Caco-2 (cell line): Measurements from ENCODE around the gene NEK3. TPM values are rescaled to one million over a fixed set of nuclear protein-coding genes. Genes with fewer than 3 reads are reported as not detected.
A peak's percentile ranks its signal among the peaks of the same experiment; 100 is the strongest.

Experiments
- BruUV-seq: library from RNA; stranded (reverse); fragments of 400-500 nt; replicated peaks from 2 replicates; lab custom pipeline; 2021; lab: Mats Ljungman, UMichigan
- CTCF ChIA-PET: fragments of 300-600 bp; sonication (Branson Sonifier 250); formaldehyde crosslinking; loops from one replicate; lab custom pipeline; 2022; ENCODE audit warnings: antibody characterized with exemption; lab: Charles Lee
- POLR2A ChIA-PET: fragments of 300-600 bp; sonication (Branson Sonifier 250); formaldehyde crosslinking; loops from one replicate; lab custom pipeline; 2022; ENCODE audit warnings: antibody characterized with exemption; lab: Charles Lee
- DNase-seq, 2 experiments: peaks; one replicate each; pipeline versions ENCODE4 v3.0.0 to v3.0.0-alpha.2; 2020 to 2022
- H3K27me3 ChIP-seq: replicated peaks from 2 replicates; pipeline ENCODE4 v1.6.0; 2011; ENCODE audit warnings: low read length; ENCODE audit not compliant: control insufficient read depth, insufficient read depth
- H3K36me3 ChIP-seq: 2 replicates; pipeline ENCODE4 v1.5.1; 2011; ENCODE audit warnings: low read length; ENCODE audit not compliant: control insufficient read depth, insufficient read depth
- H3K4me1 ChIP-seq: fragments of 250-450 bp; sonication (Bioruptor Pico); 2 replicates; pipeline ENCODE4 v1.5.1; 2020; ENCODE audit warnings: mild to moderate bottlenecking
- H3K4me3 ChIP-seq: 2 replicates; pipeline ENCODE4 v1.5.1; 2011; ENCODE audit warnings: low read depth, mild to moderate bottlenecking, control low read depth, low read length
- H3K9me3 ChIP-seq: fragments of 250-450 bp; sonication (Bioruptor Pico); 2 replicates; pipeline ENCODE4 v1.5.1; 2020; ENCODE audit warnings: mild to moderate bottlenecking, moderate library complexity
- H3K27ac Mint-ChIP-seq: one replicate; pipeline ENCODE4 v1.8.0; 2022; ENCODE audit warnings: mixed read lengths; ENCODE audit not compliant: unreplicated experiment
- H3K27me3 Mint-ChIP-seq: one replicate; pipeline ENCODE4 v1.8.0; 2022; ENCODE audit warnings: mixed read lengths; ENCODE audit not compliant: insufficient read depth, unreplicated experiment
- H3K36me3 Mint-ChIP-seq: one replicate; pipeline ENCODE4 v1.8.0; 2022; ENCODE audit warnings: mild to moderate bottlenecking, mixed read lengths; ENCODE audit not compliant: insufficient read depth, unreplicated experiment
- H3K4me1 Mint-ChIP-seq: one replicate; pipeline ENCODE4 v1.8.0; 2022; ENCODE audit warnings: low read depth, mixed read lengths; ENCODE audit not compliant: unreplicated experiment
- H3K4me3 Mint-ChIP-seq: one replicate; pipeline ENCODE4 v1.8.0; 2022; ENCODE audit warnings: mild to moderate bottlenecking, moderate library complexity, mixed read lengths; ENCODE audit not compliant: unreplicated experiment
- H3K9me3 Mint-ChIP-seq: one replicate; pipeline ENCODE4 v1.8.0; 2022; ENCODE audit warnings: mixed read lengths; ENCODE audit not compliant: unreplicated experiment
- intact Hi-C: fragments of 100-400 bp; cut with micrococcal nuclease; formaldehyde crosslinking; loops from one replicate; pipeline ENCODE4 v1.10.0; 2022; ENCODE audit not compliant: unreplicated experiment
- total RNA-seq: library from RNA; stranded (reverse); gene quantifications from 2 replicates; pipeline ENCODE4 v1.2.3, GENCODE V29; 2022
- TF ChIP-seq, protein P1 (sequence below), 2 experiments: fragments of 200-600 bp in 1 of 2; IDR thresholded peaks; 1 replicate in 1 of 2; 2 replicates in 1 of 2; pipeline versions ENCODE4 v1.5.1 to v1.8.0; 2011 to 2022; ENCODE audit warnings: antibody characterized with exemption in 1 of 2, control low read depth in 1 of 2, inconsistent platforms in 1 of 2, low read depth in 1 of 2, low read length in 1 of 2, mild to moderate bottlenecking in 1 of 2, moderate library complexity in 1 of 2; ENCODE audit not compliant: insufficient read depth in 1 of 2, severe bottlenecking in 1 of 2, unreplicated experiment in 1 of 2

The NEK3 gene
- total RNA-seq, 1 experiment from 2014 or later: 33.5 TPM

DNA sequence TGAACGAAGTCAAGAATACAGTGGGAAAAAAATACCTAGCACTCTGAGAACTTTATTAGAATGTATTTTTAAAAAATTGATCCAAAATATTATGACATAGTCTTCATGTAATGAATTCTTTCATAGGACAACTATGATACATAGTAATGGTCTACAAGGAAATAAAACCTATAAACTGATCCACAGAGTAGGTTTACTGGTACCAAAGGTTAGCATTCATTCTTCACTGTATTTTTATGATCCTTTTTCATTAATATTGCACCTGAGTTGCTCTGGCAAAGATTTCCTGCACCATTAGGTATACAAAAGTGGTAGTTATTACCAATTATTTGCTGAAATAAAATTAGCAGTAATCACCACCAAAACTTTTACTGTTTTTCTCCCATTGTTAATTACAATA lies 4.2 kb downstream of the NEK3 start:
- ChIA-PET POLR2A (no interaction called here), CTCF (no interaction called here)
- H3K4me1 Mint-ChIP-seq: peaks cover 28% of the 10 kb centered on the region
- H3K36me3 Mint-ChIP-seq: peaks cover 6% of the 10 kb centered on the region
- Histone ChIP-seq H3K4me3 (no peak overlapping the region), H3K36me3 (peaks cover 1% of the 10 kb centered on the region), H3K27me3 (no peaks in the 10 kb centered on the region), H3K9me3 (no peaks in the 10 kb centered on the region), H3K4me1 (peaks cover 18% of the 10 kb centered on the region)
- no peak overlapping the region for H3K27ac Mint-ChIP-seq
- no peaks in the 10 kb centered on the region for H3K27me3 Mint-ChIP-seq
- intact Hi-C loops: loop anchor here (10.0 kb wide), 1 partner anchor 290 kb away; no protein-coding TSS in a partner anchor
- DNase-seq: no peak
- no peak overlapping the region for H3K4me3 Mint-ChIP-seq
- TF ChIP-seq, protein P1, sequence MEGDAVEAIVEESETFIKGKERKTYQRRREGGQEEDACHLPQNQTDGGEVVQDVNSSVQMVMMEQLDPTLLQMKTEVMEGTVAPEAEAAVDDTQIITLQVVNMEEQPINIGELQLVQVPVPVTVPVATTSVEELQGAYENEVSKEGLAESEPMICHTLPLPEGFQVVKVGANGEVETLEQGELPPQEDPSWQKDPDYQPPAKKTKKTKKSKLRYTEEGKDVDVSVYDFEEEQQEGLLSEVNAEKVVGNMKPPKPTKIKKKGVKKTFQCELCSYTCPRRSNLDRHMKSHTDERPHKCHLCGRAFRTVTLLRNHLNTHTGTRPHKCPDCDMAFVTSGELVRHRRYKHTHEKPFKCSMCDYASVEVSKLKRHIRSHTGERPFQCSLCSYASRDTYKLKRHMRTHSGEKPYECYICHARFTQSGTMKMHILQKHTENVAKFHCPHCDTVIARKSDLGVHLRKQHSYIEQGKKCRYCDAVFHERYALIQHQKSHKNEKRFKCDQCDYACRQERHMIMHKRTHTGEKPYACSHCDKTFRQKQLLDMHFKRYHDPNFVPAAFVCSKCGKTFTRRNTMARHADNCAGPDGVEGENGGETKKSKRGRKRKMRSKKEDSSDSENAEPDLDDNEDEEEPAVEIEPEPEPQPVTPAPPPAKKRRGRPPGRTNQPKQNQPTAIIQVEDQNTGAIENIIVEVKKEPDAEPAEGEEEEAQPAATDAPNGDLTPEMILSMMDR (IDR thresholded peaks at IDR 0.05; ENCODE audit: insufficient read depth in 1 of 2, low read depth in 1 of 2, low read length in 1 of 2, severe bottlenecking in 1 of 2, unreplicated experiment in 1 of 2): no peak
- no peaks in the 10 kb centered on the region for H3K9me3 Mint-ChIP-seq
- BruUV-seq: no TSS peak

DNA sequence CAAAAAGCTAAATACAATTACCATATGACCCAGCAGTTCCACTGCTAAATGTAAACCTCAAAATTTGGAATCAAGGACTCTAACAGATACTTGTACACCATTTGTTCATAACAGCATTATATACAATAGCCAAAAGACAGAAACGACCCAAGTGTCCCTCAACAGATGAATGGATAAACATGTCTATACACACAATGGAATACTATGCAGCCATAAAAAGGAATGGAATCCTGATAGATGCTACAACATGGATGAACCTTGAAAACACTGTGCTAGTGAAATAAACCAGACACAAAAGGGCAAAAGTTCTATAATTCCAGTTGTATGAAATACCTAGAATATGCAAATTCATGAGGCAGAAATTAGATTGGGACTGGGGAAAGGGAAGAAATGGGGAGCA lies 12.2 kb downstream of the NEK3 start:
- Histone ChIP-seq H3K9me3 (no peaks in the 10 kb centered on the region), H3K36me3 (no peaks in the 10 kb centered on the region; the same call in 1 of the 2 replicates), H3K4me3 (no peak overlapping the region), H3K27me3 (no peaks in the 10 kb centered on the region), H3K4me1 (no peaks in the 10 kb centered on the region)
- BruUV-seq: no TSS peak
- Mint-ChIP-seq H3K27me3 (no peaks in the 10 kb centered on the region), H3K4me1 (no peaks in the 10 kb centered on the region), H3K9me3 (no peaks in the 10 kb centered on the region), H3K27ac (no peak overlapping the region), H3K4me3 (no peak overlapping the region), H3K36me3 (peaks cover 23% of the 10 kb centered on the region)
- intact Hi-C loops: no loop called here
- ChIA-PET CTCF (no interaction called here), POLR2A (no interaction called here)
- DNase-seq: no peak
- TF ChIP-seq, protein P1 (IDR thresholded peaks at IDR 0.05; ENCODE audit: insufficient read depth in 1 of 2, low read depth in 1 of 2, low read length in 1 of 2, severe bottlenecking in 1 of 2, unreplicated experiment in 1 of 2): no peak

DNA sequence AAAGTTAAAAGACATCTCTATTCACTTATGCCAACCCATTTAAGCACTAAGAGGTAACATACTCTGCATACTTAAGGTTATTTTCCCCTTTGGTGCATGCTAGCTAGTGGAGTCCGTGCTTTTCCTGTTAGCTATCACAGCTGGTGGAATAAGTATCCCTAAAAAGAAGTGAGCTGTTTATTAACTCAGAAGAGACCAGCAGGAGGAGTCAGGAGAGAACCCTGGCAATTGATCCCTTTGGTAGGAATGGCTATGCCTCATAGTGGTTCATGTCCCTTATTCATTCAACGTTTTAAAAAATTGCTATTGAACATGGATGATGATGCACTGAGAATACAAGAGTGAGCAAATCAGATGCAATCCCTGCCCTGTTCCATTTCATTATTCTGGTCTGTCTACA lies 18.1 kb downstream of the NEK3 start:
- H3K27me3 Mint-ChIP-seq: no peaks in the 10 kb centered on the region
- H3K27ac Mint-ChIP-seq: no peak overlapping the region
- no peaks in the 10 kb centered on the region for H3K9me3 ChIP-seq
- ChIA-PET CTCF (interaction anchor here (0.6 to 1.2 kb wide), 3 partner anchors 61 to 95 kb away, joined by 3 to 7 read pairs (median 4); no protein-coding TSS in a partner anchor), POLR2A (no interaction called here)
- intact Hi-C loops: loop anchor here (1.0 kb wide), 1 partner anchor 60 kb away; no protein-coding TSS in a partner anchor
- no peak overlapping the region for H3K4me3 Mint-ChIP-seq
- TF ChIP-seq, protein P1 (IDR thresholded peaks at IDR 0.05; ENCODE audit: insufficient read depth in 1 of 2, low read depth in 1 of 2, low read length in 1 of 2, severe bottlenecking in 1 of 2, unreplicated experiment in 1 of 2): peak; percentile 16 to 29
- no peak for DNase-seq
- H3K9me3 Mint-ChIP-seq: no peaks in the 10 kb centered on the region
- H3K4me1 Mint-ChIP-seq: no peaks in the 10 kb centered on the region
- H3K4me3 ChIP-seq: no peak overlapping the region
- H3K36me3 Mint-ChIP-seq: peaks cover 21% of the 10 kb centered on the region
- H3K36me3 ChIP-seq: 0 out of 2 replicates have a peak, but pooled peaks cover 2% of the 10 kb centered on the region
- no TSS peak for BruUV-seq
- H3K27me3 ChIP-seq: no peaks in the 10 kb centered on the region
- H3K4me1 ChIP-seq: no peaks in the 10 kb centered on the region
